Lower leg skin (tissue), 3 donors: ENCODE data around the gene CALU.

ENCODE experiments used
- POLR2A ChIP-seq, 2 donors: fragments of 450-650 bp; IDR thresholded peaks; one replicate each; pipeline ENCODE4 v1.6.1; 2016 to 2017; ENCODE audit warnings: antibody characterized with exemption in 2 of 2, mild to moderate bottlenecking in 1 of 2, moderate library complexity in 1 of 2
- TF ChIP-seq, protein P1 (sequence below), 3 donors: fragments of 450-650 bp; IDR thresholded peaks; one replicate each; pipeline ENCODE4 v1.5.1; 2016; ENCODE audit warnings: antibody characterized with exemption in 3 of 3, mild to moderate bottlenecking in 3 of 3, moderate library complexity in 2 of 3

GRCh38 chr7:128811631-128812430 is 72.7 kb downstream of the CALU start:
- no peak for TF ChIP-seq POLR2A (IDR thresholded peaks at IDR 0.05)
- TF ChIP-seq, protein P1, sequence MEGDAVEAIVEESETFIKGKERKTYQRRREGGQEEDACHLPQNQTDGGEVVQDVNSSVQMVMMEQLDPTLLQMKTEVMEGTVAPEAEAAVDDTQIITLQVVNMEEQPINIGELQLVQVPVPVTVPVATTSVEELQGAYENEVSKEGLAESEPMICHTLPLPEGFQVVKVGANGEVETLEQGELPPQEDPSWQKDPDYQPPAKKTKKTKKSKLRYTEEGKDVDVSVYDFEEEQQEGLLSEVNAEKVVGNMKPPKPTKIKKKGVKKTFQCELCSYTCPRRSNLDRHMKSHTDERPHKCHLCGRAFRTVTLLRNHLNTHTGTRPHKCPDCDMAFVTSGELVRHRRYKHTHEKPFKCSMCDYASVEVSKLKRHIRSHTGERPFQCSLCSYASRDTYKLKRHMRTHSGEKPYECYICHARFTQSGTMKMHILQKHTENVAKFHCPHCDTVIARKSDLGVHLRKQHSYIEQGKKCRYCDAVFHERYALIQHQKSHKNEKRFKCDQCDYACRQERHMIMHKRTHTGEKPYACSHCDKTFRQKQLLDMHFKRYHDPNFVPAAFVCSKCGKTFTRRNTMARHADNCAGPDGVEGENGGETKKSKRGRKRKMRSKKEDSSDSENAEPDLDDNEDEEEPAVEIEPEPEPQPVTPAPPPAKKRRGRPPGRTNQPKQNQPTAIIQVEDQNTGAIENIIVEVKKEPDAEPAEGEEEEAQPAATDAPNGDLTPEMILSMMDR (IDR thresholded peaks at IDR 0.05) = no peak
